K562 (cell line): ENCODE results near the gene TRAPPC1. TPM values are rescaled to one million over a fixed set of nuclear protein-coding genes. Genes with fewer than 3 reads are reported as not detected.

Experiments
- FOXA3 ChIP-seq, 2 experiments: fragments of 450-650 bp in 1 of 2; sonication (generic) in 1 of 2; formaldehyde crosslinking; IDR thresholded peaks in 1 of 2; conservative IDR thresholded peaks in 1 of 2; 2 replicates each; pipeline versions ENCODE4 v1.4.0 to v1.8.0; 2020 to 2022; ENCODE audit warnings: mild to moderate bottlenecking in 2 of 2, missing genetic modification reagents in 1 of 2
- SIN3A ChIP-seq, 2 experiments: fragments of 150-350 bp in 1 of 2; IDR thresholded peaks; 2 replicates each; pipeline ENCODE4 v1.6.1; 2011 to 2016; ENCODE audit warnings: borderline replicate concordance in 2 of 2, low read depth in 2 of 2, low read length in 2 of 2, mild to moderate bottlenecking in 2 of 2, moderate library complexity in 2 of 2; ENCODE audit not compliant: control insufficient read depth in 1 of 2
- SMARCA4 ChIP-seq: fragments of 450-650 bp; IDR thresholded peaks from 2 replicates; pipeline ENCODE4 v1.6.1; 2016
- TAF1 ChIP-seq: IDR thresholded peaks from 2 replicates; pipeline ENCODE4 v1.6.1; 2011; ENCODE audit warnings: mild to moderate bottlenecking, low read length, moderate library complexity; ENCODE audit not compliant: insufficient read depth, control insufficient read depth, severe bottlenecking; ENCODE audit errors: extremely low read depth
- polyA plus RNA-seq, 8 experiments: library from polyadenylated mRNA; depleted of rRNA in 4 of 8; stranded (reverse) in 5 of 8; unstranded in 3 of 8; fragments of >200 nt; fragmentation: Nextera tagmentation in 2 of 8; fragmentation: Illumina TruSeq in 1 of 8; extraction: Ambion mirVana in 2 of 8; extraction: Trizol in 1 of 8; gene quantifications; 2 replicates each; pipeline versions ENCODE4 v1.2.1 to v1.2.3, GENCODE V29; 2011 to 2014; ENCODE audit warnings: inconsistent platforms in 1 of 8, missing spikeins in 1 of 8
- total RNA-seq, 7 experiments: library from RNA; depleted of rRNA in 6 of 7; stranded (reverse); fragments of >200 nt in 6 of 7; fragmentation: Illumina TruSeq in 2 of 7; extraction: Trizol in 2 of 7; gene quantifications; 2 replicates each; pipeline versions ENCODE4 v1.2.1 to v1.2.3, GENCODE V29; 2011 to 2021; ENCODE audit warnings: low replicate concordance in 1 of 7
- TF ChIP-seq, protein P1 (sequence below), 2 experiments: IDR thresholded peaks; 2 replicates each; pipeline ENCODE4 v1.6.1; 2012; ENCODE audit warnings: improper control_type of control experiment in 2 of 2, low read depth in 2 of 2, low read length in 2 of 2, borderline replicate concordance in 1 of 2
- TF ChIP-seq, protein P2 (sequence below), 2 experiments: IDR thresholded peaks in 1 of 2; conservative IDR thresholded peaks in 1 of 2; 2 replicates each; pipeline ENCODE4 v1.6.1; 2016; ENCODE audit warnings: low read depth in 2 of 2, mild to moderate bottlenecking in 1 of 2, missing compliant biosample characterization in 1 of 2, missing genetic modification characterization in 1 of 2, moderate library complexity in 1 of 2
- TF ChIP-seq, protein P3 (sequence below): fragments of 450-650 bp; IDR thresholded peaks from 2 replicates; pipeline ENCODE4 v1.6.1; 2016; ENCODE audit warnings: mild to moderate bottlenecking
- TF ChIP-seq, protein P4 (sequence below): fragments of 450-650 bp; IDR thresholded peaks from 2 replicates; pipeline ENCODE4 v1.6.1; 2018; ENCODE audit not compliant: partially characterized antibody
- TF ChIP-seq, protein P5 (sequence below): fragments of 200-800 bp; sonication (Bioruptor generic); IDR thresholded peaks from 2 replicates; pipeline ENCODE4 v1.6.1; 2017; ENCODE audit warnings: missing genetic modification characterization, missing compliant biosample characterization
- TF ChIP-seq, protein P6 (sequence below): fragments of 450-650 bp; formaldehyde crosslinking; IDR thresholded peaks from 2 replicates; pipeline ENCODE4 v1.4.0; 2022; ENCODE audit warnings: missing genetic modification characterization

The TRAPPC1 gene
- total and polyA plus RNA-seq, 9 of the 15 experiments (the other 6 are each of a cell fraction or from before 2014, with no cell fraction given), result 11.7 to 82.8 (median 36.2) TPM

DNA sequence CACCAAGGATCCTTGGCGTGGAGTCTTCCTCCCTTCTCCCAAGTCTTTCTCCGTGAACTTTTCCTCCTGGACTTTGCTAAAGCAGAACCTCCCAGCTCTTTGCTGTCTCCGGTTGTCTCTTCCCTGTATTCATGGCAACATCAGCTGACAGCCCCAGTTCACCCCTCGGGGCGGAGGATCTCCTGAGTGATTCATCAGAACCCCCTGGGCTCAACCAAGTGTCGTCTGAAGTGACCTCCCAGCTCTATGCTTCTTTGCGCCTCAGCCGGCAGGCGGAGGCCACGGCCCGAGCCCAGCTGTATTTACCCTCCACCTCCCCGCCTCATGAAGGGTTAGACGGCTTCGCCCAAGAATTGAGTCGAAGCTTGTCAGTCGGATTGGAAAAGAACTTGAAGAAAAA, 1.2 kb upstream of the TRAPPC1 start (continued):
- TF ChIP-seq, protein P1, sequence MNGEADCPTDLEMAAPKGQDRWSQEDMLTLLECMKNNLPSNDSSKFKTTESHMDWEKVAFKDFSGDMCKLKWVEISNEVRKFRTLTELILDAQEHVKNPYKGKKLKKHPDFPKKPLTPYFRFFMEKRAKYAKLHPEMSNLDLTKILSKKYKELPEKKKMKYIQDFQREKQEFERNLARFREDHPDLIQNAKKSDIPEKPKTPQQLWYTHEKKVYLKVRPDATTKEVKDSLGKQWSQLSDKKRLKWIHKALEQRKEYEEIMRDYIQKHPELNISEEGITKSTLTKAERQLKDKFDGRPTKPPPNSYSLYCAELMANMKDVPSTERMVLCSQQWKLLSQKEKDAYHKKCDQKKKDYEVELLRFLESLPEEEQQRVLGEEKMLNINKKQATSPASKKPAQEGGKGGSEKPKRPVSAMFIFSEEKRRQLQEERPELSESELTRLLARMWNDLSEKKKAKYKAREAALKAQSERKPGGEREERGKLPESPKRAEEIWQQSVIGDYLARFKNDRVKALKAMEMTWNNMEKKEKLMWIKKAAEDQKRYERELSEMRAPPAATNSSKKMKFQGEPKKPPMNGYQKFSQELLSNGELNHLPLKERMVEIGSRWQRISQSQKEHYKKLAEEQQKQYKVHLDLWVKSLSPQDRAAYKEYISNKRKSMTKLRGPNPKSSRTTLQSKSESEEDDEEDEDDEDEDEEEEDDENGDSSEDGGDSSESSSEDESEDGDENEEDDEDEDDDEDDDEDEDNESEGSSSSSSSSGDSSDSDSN (IDR thresholded peaks at IDR 0.05; ENCODE audit: borderline replicate concordance in 1 of 2, low read depth in 2 of 2, low read length in 2 of 2), result peak; percentile 82 to 91; a peak in 3 of 4 replicates
- TF ChIP-seq, protein P2, sequence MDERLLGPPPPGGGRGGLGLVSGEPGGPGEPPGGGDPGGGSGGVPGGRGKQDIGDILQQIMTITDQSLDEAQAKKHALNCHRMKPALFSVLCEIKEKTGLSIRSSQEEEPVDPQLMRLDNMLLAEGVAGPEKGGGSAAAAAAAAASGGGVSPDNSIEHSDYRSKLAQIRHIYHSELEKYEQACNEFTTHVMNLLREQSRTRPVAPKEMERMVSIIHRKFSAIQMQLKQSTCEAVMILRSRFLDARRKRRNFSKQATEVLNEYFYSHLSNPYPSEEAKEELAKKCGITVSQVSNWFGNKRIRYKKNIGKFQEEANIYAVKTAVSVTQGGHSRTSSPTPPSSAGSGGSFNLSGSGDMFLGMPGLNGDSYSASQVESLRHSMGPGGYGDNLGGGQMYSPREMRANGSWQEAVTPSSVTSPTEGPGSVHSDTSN (CRISPR knock-in tag; IDR thresholded peaks at IDR 0.05; ENCODE audit: low read depth), result peak; percentile 61
- TF ChIP-seq, protein P2 (tag; conservative IDR thresholded peaks at IDR 0.05; ENCODE audit: low read depth), result peak; percentile 87
- TF ChIP-seq TAF1 (peak; percentile 13), FOXA3 (CRISPR knock-in tag; conservative IDR thresholded peaks at IDR 0.05 in 1 of 2, IDR thresholded peaks at IDR 0.05 in 1 of 2) (peak; percentile 80 to 98), SIN3A (IDR thresholded peaks at IDR 0.05; ENCODE audit: borderline replicate concordance in 2 of 2, control insufficient read depth in 1 of 2, low read depth in 2 of 2, low read length in 2 of 2) (peak; percentile 63 to 96; a peak in 2 of 4 replicates), SMARCA4 (no peak)
- TF ChIP-seq, protein P3, sequence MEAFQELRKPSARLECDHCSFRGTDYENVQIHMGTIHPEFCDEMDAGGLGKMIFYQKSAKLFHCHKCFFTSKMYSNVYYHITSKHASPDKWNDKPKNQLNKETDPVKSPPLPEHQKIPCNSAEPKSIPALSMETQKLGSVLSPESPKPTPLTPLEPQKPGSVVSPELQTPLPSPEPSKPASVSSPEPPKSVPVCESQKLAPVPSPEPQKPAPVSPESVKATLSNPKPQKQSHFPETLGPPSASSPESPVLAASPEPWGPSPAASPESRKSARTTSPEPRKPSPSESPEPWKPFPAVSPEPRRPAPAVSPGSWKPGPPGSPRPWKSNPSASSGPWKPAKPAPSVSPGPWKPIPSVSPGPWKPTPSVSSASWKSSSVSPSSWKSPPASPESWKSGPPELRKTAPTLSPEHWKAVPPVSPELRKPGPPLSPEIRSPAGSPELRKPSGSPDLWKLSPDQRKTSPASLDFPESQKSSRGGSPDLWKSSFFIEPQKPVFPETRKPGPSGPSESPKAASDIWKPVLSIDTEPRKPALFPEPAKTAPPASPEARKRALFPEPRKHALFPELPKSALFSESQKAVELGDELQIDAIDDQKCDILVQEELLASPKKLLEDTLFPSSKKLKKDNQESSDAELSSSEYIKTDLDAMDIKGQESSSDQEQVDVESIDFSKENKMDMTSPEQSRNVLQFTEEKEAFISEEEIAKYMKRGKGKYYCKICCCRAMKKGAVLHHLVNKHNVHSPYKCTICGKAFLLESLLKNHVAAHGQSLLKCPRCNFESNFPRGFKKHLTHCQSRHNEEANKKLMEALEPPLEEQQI, result no peak
- TF ChIP-seq, protein P4, sequence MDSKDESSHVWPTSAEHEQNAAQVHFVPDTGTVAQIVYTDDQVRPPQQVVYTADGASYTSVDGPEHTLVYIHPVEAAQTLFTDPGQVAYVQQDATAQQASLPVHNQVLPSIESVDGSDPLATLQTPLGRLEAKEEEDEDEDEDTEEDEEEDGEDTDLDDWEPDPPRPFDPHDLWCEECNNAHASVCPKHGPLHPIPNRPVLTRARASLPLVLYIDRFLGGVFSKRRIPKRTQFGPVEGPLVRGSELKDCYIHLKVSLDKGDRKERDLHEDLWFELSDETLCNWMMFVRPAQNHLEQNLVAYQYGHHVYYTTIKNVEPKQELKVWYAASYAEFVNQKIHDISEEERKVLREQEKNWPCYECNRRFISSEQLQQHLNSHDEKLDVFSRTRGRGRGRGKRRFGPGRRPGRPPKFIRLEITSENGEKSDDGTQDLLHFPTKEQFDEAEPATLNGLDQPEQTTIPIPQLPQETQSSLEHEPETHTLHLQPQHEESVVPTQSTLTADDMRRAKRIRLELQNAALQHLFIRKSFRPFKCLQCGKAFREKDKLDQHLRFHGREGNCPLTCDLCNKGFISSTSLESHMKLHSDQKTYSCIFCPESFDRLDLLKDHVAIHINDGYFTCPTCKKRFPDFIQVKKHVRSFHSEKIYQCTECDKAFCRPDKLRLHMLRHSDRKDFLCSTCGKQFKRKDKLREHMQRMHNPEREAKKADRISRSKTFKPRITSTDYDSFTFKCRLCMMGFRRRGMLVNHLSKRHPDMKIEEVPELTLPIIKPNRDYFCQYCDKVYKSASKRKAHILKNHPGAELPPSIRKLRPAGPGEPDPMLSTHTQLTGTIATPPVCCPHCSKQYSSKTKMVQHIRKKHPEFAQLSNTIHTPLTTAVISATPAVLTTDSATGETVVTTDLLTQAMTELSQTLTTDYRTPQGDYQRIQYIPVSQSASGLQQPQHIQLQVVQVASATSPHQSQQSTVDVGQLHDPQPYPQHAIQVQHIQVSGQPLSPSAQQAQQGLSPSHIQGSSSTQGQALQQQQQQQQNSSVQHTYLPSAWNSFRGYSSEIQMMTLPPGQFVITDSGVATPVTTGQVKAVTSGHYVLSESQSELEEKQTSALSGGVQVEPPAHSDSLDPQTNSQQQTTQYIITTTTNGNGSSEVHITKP, result peak; percentile 93
- TF ChIP-seq, protein P5, sequence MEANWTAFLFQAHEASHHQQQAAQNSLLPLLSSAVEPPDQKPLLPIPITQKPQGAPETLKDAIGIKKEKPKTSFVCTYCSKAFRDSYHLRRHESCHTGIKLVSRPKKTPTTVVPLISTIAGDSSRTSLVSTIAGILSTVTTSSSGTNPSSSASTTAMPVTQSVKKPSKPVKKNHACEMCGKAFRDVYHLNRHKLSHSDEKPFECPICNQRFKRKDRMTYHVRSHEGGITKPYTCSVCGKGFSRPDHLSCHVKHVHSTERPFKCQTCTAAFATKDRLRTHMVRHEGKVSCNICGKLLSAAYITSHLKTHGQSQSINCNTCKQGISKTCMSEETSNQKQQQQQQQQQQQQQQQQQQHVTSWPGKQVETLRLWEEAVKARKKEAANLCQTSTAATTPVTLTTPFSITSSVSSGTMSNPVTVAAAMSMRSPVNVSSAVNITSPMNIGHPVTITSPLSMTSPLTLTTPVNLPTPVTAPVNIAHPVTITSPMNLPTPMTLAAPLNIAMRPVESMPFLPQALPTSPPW, result peak; percentile 55
- TF ChIP-seq, protein P6, sequence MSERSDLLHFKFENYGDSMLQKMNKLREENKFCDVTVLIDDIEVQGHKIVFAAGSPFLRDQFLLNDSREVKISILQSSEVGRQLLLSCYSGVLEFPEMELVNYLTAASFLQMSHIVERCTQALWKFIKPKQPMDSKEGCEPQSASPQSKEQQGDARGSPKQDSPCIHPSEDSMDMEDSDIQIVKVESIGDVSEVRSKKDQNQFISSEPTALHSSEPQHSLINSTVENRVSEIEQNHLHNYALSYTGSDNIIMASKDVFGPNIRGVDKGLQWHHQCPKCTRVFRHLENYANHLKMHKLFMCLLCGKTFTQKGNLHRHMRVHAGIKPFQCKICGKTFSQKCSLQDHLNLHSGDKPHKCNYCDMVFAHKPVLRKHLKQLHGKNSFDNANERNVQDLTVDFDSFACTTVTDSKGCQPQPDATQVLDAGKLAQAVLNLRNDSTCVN (CRISPR knock-in tag), result no peak
